Fibroblast of mammary gland (primary cell): ENCODE data around the gene CTIF.

Source experiments
- DNase-seq: peaks from one replicate; pipeline ENCODE4 v3.0.0-alpha.2; 2010; ENCODE audit warnings: low read depth
- H3K4me3 ChIP-seq: 2 replicates; pipeline ENCODE4 v1.5.1; 2011; ENCODE audit warnings: low read depth, mild to moderate bottlenecking, low read length, moderate library complexity; ENCODE audit not compliant: control insufficient read depth
- TF ChIP-seq, protein P1 (sequence below): conservative IDR thresholded peaks from 2 replicates; pipeline ENCODE4 v1.5.1; 2011; ENCODE audit warnings: low read depth, low read length, inconsistent platforms; ENCODE audit not compliant: control insufficient read depth, insufficient read depth

CTIF gene

DNA sequence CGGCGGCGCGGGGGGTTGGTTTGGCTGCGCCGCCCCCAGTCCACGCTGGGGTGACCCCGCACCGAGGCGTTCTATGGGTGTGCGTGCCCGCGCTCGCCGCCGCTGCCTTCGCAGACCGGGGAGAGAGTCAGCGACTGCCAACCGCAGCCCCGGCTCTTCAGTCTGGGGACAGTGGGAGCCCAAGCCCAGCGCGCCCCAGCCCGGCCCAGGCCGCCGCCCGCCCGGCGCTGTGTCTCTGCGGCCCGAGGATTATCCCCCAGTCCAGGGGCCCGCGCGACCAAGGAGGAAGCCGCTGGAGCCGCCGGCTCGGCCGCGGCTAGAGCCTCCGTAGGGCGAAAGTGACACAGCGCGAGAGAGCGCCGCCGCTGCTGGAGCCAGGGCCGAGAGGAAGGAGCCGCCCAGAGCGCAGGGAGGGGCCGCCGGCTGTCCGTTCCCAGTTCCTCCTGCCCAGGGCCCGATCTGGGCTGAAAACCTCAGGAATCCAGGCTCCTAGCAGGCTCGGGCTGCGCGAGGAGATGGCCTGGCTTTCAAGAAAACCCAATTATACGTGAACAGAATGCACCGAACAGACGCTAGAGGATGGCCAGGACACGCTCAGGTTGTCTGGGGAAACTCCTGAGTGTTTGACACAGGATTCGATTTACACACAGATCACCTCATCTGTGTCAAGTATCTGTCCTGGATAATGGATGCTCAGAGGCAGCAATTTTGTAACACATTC lies 2.4 kb downstream of the CTIF start:
- TF ChIP-seq, protein P1, sequence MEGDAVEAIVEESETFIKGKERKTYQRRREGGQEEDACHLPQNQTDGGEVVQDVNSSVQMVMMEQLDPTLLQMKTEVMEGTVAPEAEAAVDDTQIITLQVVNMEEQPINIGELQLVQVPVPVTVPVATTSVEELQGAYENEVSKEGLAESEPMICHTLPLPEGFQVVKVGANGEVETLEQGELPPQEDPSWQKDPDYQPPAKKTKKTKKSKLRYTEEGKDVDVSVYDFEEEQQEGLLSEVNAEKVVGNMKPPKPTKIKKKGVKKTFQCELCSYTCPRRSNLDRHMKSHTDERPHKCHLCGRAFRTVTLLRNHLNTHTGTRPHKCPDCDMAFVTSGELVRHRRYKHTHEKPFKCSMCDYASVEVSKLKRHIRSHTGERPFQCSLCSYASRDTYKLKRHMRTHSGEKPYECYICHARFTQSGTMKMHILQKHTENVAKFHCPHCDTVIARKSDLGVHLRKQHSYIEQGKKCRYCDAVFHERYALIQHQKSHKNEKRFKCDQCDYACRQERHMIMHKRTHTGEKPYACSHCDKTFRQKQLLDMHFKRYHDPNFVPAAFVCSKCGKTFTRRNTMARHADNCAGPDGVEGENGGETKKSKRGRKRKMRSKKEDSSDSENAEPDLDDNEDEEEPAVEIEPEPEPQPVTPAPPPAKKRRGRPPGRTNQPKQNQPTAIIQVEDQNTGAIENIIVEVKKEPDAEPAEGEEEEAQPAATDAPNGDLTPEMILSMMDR = no peak
- H3K4me3 ChIP-seq = peak overlapping the region; percentile 87
- peak; percentile 67 for DNase-seq

DNA sequence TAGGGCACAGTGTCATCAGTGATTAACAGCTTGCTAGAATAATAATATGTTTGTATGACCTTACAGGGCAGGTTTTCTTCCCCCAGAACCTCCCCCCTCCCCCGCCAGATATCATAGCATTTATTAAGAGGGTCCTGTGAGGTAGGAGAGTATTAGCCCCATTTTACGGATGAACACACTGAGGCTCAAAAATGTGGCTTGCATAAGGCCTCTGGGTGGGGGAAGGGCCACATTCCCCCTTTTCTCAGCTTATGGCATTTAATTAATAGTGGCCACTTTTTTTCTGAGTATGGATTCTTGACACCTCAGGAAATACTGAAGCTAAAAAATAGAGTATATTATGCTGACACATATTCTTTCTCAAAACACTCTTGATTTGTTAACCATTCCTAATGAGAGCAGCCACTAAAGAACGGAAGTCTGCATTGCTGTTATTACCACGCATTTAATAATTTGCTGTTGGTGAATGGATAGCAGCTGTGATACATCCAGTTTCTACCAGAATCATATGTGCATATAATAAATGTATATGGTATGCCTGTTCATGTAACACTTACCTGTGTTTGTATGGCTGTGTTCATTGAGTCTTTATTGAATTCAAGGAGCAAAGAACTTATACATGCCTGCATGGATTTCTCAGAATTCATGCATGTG lies 3.0 kb downstream of the CTIF start:
- H3K4me3 ChIP-seq = peak overlapping the region; percentile 87
- TF ChIP-seq, protein P1 = no peak
- no peak for DNase-seq

DNA sequence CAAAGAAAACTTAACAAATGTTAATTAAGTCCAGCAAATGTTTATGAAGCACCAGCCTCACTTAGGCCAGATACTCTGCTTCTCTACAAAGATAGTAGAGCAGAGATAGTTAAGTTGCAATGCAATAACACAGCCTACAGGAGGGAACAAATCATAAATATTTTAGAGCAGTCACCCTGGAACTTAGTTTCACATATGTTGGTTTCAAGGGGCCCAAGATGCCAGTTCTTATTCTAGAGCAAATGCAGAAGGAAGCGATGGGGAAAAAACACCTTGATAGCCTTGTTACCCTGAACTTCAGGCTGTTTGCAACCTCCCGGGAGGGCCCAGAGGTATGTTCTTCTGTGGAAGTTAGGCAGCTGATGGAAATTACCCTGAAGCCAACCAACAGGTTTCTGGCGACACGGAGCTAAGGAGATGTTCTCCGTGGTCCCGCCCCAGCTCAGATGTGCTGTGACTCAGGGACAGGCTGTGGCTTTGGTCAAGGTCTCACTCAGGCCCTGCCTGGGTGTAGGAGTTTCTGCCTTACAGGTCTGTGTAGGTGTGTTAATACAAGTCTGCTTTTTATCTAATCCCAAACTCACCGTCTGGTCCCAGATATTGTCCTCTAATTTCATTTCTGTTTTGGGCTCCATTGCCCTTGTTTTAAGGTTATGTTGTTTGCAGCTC lies 3.8 kb downstream of the CTIF start:
- TF ChIP-seq, protein P1 = no peak
- DNase-seq = no peak

DNA sequence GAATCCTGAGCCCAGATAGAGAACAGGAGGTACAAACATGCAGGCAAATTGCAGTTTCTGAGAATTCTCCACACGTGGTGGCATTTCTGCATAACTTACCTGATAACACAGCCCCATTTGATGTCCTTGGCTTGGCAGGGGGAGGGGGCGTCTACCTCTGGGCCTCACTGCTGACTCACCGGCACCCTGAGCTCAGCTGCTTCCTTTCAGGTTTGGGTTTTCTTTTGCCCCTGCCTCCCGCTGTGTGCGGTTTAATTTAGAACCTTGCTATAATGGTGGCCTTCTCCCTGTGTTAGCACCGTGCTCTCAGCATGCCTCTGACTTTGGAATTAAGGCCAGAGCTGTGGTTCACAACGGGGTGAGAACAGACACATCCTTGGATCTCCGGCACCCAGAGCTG lies 4.4 kb downstream of the CTIF start:
- no peak overlapping the region for H3K4me3 ChIP-seq
- DNase-seq = no peak
- TF ChIP-seq, protein P1 = no peak

More for the DNA sequence above, 3.8 kb downstream of the CTIF start:
- H3K4me3 ChIP-seq = no peak overlapping the region

DNA sequence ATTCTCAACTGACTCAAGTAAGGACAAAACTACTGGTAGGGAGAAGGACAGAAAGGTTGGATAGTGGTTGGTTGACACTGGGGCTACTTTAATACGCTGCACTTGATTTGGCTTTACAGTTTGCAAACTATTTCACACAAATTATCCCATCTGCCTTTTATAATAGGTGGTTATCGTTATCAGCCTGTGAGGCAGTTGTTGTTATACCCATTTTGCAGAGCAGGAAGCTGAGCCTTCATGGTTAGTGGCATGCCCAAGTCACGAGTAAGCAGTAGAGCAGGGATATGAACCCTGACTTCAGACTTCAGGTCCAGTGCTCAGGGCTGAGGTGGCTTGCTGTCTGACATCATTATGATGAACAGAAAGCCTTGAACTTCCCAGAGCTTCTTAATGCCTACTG lies 5.3 kb downstream of the CTIF start:
- H3K4me3 ChIP-seq = no peak overlapping the region
- TF ChIP-seq, protein P1 = no peak
- no peak for DNase-seq

DNA sequence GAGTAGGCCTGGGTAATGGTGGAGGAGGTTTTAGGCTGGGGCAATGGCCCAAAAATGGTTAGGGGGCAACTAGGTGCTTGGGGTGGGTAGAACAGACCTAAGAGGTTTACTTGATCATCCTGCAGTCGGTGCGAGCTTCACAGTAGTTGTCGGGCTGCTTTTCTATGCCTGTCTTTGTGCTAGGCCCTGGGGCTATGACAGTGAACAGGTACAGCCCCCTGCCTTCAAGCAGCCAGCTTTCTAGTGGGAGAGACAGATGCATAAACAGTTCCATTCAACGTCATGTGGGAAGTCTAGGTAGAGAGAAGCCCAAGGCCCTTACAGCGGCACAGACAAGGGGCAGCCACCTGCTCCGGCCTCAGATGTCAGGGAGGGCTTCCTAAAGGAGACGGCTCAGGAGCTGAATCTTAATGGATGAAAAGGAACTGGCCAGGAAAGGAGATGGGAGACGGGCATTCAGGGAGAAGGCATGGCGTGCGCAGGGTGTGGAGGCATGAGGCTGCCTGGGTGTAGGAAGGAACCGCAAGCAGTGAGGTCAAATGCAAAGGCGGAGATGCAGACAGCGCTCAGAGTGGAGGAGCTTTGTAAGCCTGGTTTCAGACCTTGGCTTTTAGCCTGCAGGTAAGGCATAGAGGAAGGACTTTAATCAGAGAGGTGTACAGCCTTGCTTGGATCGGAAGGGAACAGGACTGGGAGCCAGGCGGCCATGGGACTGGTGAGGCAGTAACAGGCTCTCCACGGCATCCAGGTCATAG lies 6.0 kb downstream of the CTIF start:
- no peak overlapping the region for H3K4me3 ChIP-seq
- DNase-seq = no peak

More for the DNA sequence above, 6.0 kb downstream of the CTIF start:
- TF ChIP-seq, protein P1 = no peak
